GM23248 (cell line): ENCODE data around the gene LRFN2.

Experiments
- EZH2 ChIP-seq: fragments of 200-600 bp; sonication (generic); IDR thresholded peaks from 2 replicates; pipeline ENCODE4 v1.6.1; 2018; ENCODE audit warnings: antibody characterized with exemption, mild to moderate bottlenecking; ENCODE audit not compliant: insufficient read depth, poor library complexity, severe bottlenecking
- EZH2phosphoT487 ChIP-seq: fragments of 200-600 bp; sonication (generic); IDR thresholded peaks from 2 replicates; pipeline ENCODE4 v1.6.1; 2018; ENCODE audit warnings: antibody characterized with exemption, moderate library complexity, mild to moderate bottlenecking, low read depth; ENCODE audit not compliant: insufficient read depth

DNA sequence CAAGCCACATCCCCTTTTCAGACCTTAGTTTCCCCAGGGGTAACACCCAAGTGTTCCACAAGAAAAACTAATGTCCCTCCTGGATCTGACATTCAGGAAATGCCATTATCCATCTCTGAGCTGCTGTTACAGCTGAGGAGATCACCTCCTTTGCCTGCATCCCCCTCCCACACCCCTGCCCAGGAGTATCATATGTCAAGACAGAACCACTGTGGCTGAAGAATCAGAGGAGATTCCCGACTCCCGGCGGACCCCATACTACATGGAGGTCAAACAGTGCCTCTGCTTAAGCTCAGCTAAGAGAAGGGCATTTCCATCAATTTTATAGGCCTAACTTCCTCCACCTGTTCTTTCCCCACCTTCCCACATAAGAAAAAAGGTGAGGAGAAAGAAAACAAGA, 36.8 kb upstream of the LRFN2 start:
- TF ChIP-seq EZH2 (no peak), EZH2phosphoT487 (no peak)
